HG03064 (cell line): ENCODE measurements around the gene DNAL1.
A peak's percentile ranks its signal among the peaks of the same experiment; 100 is the strongest.

ENCODE experiments used
- ATAC-seq: cut with Tn5 transposase; IDR thresholded peaks from one replicate; pipeline ENCODE4 v1.9.1; 2021; ENCODE audit warnings: low read depth; ENCODE audit not compliant: unreplicated experiment

The DNAL1 gene

GRCh38 chr14:73741876-73742519, 97.2 kb downstream of the DNAL1 start:
- no peak for ATAC-seq

GRCh38 chr14:73742520-73743238, 97.9 kb downstream of the DNAL1 start:
- no peak for ATAC-seq

- peak; percentile 47 for ATAC-seq
These were observed 98.7 kb downstream of the DNAL1 start for GRCh38 chr14:73743431-73743931.

- ATAC-seq = no peak
These were observed 99.5 kb downstream of the DNAL1 start for GRCh38 chr14:73744175-73744867.

GRCh38 chr14:73744874-73745529, 100.2 kb downstream of the DNAL1 start:
- ATAC-seq = no peak

GRCh38 chr14:73745571-73746519, 101.1 kb downstream of the DNAL1 start:
- no peak for ATAC-seq

- ATAC-seq = no peak
These were observed 102.0 kb downstream of the DNAL1 start for GRCh38 chr14:73746520-73747378.

- ATAC-seq = no peak
These were observed 102.8 kb downstream of the DNAL1 start for GRCh38 chr14:73747379-73748211.

GRCh38 chr14:73748858-73749357, 104.1 kb downstream of the DNAL1 start:
- ATAC-seq = no peak

GRCh38 chr14:73749706-73750530, 105.1 kb downstream of the DNAL1 start:
- no peak for ATAC-seq

GRCh38 chr14:73750531-73750901, 105.7 kb downstream of the DNAL1 start:
- no peak for ATAC-seq

GRCh38 chr14:73751157-73751691, 106.4 kb downstream of the DNAL1 start:
- no peak for ATAC-seq

GRCh38 chr14:73752297-73752992, 107.7 kb downstream of the DNAL1 start:
- no peak for ATAC-seq
